Activated naive CD8-positive, alpha-beta T cell treated with anti-CD3 and anti-CD28 coated beads for 36 hours (primary cell): ENCODE results near the gene GOPC. TPM values are rescaled to one million over a fixed set of nuclear protein-coding genes. Genes with fewer than 3 reads are reported as not detected.
A peak's percentile ranks its signal among the peaks of the same experiment; 100 is the strongest.

ENCODE experiments used
- DNase-seq: peaks from one replicate; pipeline ENCODE4 v3.0.0; 2021
- H3K27ac Mint-ChIP-seq: one replicate; pipeline ENCODE4 v1.8.0; 2022; ENCODE audit warnings: mild to moderate bottlenecking, moderate library complexity, mixed read lengths
- H3K27me3 Mint-ChIP-seq: one replicate; pipeline ENCODE4 v1.8.0; 2022; ENCODE audit warnings: mild to moderate bottlenecking, mixed read lengths
- H3K36me3 Mint-ChIP-seq: one replicate; pipeline ENCODE4 v1.8.0; 2021; ENCODE audit warnings: mild to moderate bottlenecking, mixed read lengths
- H3K4me1 Mint-ChIP-seq: one replicate; pipeline ENCODE4 v1.8.0; 2021; ENCODE audit warnings: mixed read lengths
- H3K4me3 Mint-ChIP-seq: one replicate; pipeline ENCODE4 v1.8.0; 2022; ENCODE audit warnings: mild to moderate bottlenecking, moderate library complexity, mixed read lengths
- H3K9me3 Mint-ChIP-seq: one replicate; pipeline ENCODE4 v1.8.0; 2022; ENCODE audit warnings: mixed read lengths
- total RNA-seq, 2 experiments: library from RNA; stranded (reverse); gene quantifications; one replicate each; pipeline ENCODE4 v1.2.3, GENCODE V29; 2021

Gene GOPC
- total RNA-seq, 2 experiments from 2014 or later: 16.1 TPM

DNA sequence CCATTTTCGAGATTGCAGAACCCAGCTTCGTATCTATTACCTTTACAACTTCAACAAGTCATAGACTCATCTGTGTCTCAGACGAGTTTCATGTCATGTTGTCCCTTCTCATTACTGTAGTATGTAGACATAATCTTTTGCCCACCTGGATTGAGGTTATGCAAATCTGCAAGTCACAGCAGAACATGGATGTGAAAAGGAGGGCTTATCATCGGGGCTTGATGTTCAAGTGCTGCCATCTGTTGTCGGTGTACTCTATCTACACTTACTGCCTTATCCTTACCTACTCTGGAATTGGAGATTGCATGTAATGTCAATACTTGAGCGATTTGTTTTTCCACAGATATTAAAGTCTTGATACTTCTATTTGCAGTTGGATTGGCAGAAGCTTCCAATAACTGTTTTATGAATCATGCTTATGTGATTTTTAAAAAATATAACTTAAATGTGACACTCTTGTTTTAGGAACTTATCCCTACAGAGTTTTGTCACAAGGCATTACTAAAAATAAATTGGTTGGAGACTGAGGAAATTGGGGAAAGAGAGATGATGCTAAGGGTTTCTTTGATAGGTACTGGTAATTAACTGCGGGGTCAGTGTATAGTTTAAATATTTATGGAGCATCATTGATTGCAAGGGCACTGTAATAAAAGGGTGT is 3.0 kb upstream of the GOPC start:
- Mint-ChIP-seq H3K27ac (no peak overlapping the region), H3K9me3 (no peaks in the 10 kb centered on the region), H3K27me3 (no peaks in the 10 kb centered on the region), H3K4me3 (no peak overlapping the region), H3K36me3 (peaks cover 8% of the 10 kb centered on the region), H3K4me1 (peaks cover 17% of the 10 kb centered on the region)
- DNase-seq: peak; percentile 12

DNA sequence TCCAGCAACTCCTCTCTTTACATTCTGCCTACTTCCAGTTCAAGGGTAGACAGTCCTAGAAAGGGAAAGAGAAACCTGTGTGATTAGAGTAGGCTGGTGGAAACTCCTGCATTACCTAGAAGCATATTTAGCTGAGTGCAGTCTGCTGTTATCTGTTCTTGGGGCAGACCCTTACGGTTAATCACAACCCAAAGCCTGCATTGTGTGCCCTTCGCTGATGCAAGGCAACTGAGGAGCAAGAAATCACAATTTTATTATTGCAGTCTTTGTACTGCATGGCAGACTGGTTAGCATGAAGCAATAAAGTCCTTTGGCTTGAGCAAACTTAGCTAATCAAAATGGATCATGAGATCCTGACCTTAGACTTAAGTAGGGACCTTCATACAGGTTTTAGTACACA is 1.5 kb upstream of the GOPC start:
- Mint-ChIP-seq H3K4me1 (peaks cover 25% of the 10 kb centered on the region), H3K27ac (no peak overlapping the region), H3K4me3 (no peak overlapping the region), H3K36me3 (peaks cover 17% of the 10 kb centered on the region), H3K9me3 (no peaks in the 10 kb centered on the region), H3K27me3 (no peaks in the 10 kb centered on the region)
- DNase-seq: no peak

DNA sequence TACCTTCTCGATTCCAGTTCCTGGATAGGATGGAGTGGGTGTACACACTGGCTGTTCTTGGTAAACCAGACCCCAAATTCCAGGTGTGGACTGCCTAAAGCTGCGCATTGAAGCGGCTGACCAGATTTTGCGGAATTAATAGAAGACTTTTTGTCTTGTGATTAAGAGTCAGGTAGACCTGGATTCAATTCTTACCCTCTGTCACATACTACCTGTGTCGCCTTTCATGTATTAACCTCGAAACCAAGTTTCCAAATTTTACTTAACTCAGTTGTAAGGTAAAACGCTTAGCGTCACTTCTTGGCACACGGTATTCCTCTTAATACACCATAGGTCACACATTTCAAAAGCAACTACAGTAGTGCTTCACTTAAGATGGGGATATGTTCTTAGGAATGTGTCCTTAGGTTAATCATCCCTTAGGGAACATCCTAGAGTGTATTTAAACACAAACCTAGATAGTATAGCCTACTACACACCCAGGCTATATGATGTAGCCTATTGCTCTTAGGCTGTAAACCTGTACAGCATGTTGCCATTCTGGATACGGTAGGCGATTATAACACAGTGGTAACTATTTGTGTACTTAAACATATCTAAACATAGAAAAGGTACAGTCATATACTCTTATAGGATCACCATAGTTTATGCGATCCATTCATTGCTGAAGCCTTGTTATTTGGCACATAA is 733 bp upstream of the GOPC start:
- peaks cover 24% of the 10 kb centered on the region for H3K36me3 Mint-ChIP-seq
- H3K4me3 Mint-ChIP-seq: peak overlapping the region; percentile 99
- no peaks in the 10 kb centered on the region for H3K9me3 Mint-ChIP-seq
- no peaks in the 10 kb centered on the region for H3K27me3 Mint-ChIP-seq
- H3K27ac Mint-ChIP-seq: peak overlapping the region; percentile 99
- H3K4me1 Mint-ChIP-seq: peaks cover 31% of the 10 kb centered on the region
- DNase-seq: no peak

DNA sequence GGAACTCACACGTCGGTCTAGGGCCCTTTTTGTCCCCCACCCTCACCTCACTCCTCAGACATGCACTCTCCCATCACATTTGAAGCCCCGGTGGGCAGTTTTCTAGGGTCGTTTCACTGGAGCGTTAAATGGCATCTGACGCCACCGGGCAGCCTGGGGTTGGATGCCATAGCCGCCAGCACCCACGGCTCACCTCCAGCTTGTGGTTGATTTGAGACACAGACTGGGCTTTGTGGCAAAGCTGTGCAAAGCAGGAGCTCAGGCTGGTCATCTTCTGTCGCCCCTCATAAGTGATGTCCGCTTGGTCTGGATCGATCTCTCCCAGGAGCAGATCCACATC is 530 bp downstream of the GOPC start:
- peaks cover 31% of the 10 kb centered on the region for H3K4me1 Mint-ChIP-seq
- peak overlapping the region; percentile 99 for H3K27ac Mint-ChIP-seq
- peak; percentile 23 for DNase-seq
- H3K9me3 Mint-ChIP-seq: peaks cover 6% of the 10 kb centered on the region
- H3K4me3 Mint-ChIP-seq: peak overlapping the region; percentile 99
- H3K36me3 Mint-ChIP-seq: peaks cover 36% of the 10 kb centered on the region
- H3K27me3 Mint-ChIP-seq: no peaks in the 10 kb centered on the region

DNA sequence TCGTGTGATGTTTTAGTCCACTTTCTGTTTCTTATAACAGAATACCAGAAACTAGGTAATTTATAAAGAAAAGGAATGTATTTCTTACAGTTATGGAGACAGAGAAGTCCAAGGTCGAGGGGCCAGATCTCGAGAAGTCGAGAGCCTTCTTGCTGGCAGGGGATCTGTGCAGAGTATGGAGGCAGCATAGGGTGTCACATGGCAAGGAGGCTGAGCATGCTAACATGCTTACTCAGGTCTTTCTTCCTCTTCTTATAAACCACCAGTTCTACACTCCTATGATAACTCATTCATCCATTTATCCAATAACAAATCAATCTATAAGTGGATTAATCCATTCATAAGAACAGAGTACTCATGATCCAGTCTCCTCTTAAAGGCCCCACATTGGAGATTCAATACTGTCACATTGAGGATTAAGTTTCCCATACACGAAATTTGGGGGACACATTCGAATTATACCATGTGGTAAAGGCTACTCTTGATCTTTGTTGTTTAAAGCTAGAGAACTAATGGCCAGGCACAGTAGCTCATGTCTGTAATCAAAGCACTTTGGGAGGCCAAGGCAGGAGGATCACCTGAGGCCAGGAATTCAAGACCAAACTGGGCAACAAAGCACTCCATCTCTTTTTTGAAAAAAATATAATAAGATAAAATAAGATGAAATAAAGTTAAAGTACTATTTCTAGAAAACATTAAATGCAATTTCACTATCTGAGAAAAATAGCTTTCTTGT is 2.1 kb downstream of the GOPC start:
- H3K27ac Mint-ChIP-seq: no peak overlapping the region

DNA sequence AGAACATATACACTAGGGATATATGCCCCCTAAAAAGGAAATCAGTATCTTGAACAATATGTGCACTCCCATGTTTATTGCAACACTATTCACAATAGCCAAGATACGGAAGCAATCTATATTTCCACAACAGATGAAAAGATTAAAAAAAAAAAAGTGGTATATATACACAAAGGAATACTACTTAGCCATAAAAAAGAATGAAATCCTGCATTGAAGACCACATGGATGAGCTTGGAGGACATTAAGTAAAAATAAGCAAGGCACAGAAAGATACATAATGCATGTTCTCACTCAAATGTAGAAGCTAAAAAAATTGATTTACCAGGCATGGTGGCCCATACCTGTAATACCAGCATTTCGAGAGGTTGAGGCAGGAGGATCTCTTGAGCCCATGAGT is 4.6 kb downstream of the GOPC start:
- Mint-ChIP-seq H3K36me3 (peaks cover 49% of the 10 kb centered on the region), H3K4me3 (no peak overlapping the region), H3K27me3 (no peaks in the 10 kb centered on the region), H3K27ac (no peak overlapping the region), H3K9me3 (peaks cover 12% of the 10 kb centered on the region), H3K4me1 (peaks cover 27% of the 10 kb centered on the region)
- DNase-seq: no peak

More for the DNA sequence above, 2.1 kb downstream of the GOPC start:
- Mint-ChIP-seq H3K4me3 (peak overlapping the region; percentile 99), H3K36me3 (peaks cover 49% of the 10 kb centered on the region), H3K9me3 (peaks cover 12% of the 10 kb centered on the region), H3K27me3 (no peaks in the 10 kb centered on the region), H3K4me1 (peaks cover 34% of the 10 kb centered on the region)
- DNase-seq: no peak

DNA sequence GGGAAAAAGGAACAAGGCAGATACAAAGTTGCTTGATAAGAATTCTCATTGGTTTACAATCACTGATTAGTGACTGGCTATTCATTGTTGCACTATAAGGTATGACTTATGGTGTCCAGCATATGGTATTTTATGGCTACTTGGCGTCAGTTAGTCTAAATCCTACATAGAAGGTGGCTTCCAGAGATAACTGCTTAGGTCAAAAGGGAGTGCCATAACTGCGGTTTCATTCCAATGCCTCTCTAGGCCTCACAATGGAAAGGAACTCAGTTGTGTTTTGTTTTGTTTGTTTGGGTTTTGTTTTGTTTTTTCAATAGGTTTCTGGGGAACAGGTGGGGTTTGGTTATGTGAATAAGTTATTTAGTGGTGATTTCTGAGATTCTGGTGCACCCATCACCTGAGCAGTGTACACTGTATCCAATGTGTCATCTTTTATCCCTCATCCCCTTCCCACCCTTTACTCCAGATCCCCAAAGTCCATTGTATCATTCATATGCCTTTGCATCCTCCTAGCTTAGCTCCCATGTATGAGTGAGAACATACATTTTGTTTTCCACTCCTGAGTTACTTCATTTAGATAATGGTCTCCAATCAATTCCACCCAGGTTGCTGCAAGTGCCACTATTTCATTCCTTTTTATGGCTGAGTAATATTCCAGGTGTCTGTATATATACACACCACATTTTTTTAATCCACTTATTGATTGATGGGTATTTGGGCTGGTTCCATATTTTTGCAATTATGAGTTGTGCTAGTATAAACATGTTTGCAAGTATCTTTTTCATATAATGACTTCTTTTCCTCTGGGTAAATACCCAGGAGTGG is 7.0 kb downstream of the GOPC start:
- Mint-ChIP-seq H3K36me3 (peaks cover 44% of the 10 kb centered on the region), H3K27me3 (no peaks in the 10 kb centered on the region), H3K4me3 (no peak overlapping the region), H3K27ac (no peak overlapping the region), H3K4me1 (peaks cover 27% of the 10 kb centered on the region), H3K9me3 (peaks cover 12% of the 10 kb centered on the region)
- DNase-seq: no peak

DNA sequence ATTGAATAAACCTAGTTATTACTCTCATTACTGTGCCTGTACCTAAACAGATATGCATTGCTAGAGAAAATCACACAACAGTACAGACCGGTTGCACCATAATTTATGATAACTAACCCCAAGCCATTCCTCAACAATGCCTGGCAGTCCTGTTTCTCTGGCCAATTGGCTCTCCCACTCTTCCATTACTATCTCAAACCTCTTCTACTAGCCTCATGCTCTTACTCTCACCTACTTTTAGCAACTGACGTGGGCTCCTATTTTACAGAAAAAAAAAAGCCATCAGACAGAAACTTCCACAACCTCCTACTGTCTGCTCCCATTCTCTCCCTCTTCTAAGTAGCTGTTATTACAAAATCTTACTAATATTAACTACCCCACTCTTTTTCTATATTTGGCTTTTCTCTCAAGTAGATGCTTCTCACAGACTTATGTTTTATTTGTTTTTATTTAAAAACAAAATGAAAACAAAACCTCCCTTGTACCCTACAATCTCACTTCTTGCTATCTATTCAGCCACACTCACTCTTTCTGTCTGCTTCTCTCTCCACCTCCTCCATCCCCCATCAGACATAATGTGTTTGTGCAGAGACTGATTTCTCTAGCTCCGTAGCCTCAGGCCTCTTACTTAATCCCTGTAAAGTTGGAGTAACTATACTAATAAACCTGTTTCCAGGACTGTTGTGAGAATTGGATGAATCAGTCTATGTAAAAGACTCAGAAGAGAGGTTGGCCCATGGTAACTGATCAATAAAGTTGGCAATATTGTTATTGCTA is 9.1 kb downstream of the GOPC start:
- Mint-ChIP-seq H3K27ac (no peak overlapping the region), H3K4me1 (peaks cover 17% of the 10 kb centered on the region), H3K4me3 (no peak overlapping the region), H3K9me3 (peaks cover 12% of the 10 kb centered on the region), H3K27me3 (no peaks in the 10 kb centered on the region), H3K36me3 (peaks cover 37% of the 10 kb centered on the region)
- DNase-seq: no peak

DNA sequence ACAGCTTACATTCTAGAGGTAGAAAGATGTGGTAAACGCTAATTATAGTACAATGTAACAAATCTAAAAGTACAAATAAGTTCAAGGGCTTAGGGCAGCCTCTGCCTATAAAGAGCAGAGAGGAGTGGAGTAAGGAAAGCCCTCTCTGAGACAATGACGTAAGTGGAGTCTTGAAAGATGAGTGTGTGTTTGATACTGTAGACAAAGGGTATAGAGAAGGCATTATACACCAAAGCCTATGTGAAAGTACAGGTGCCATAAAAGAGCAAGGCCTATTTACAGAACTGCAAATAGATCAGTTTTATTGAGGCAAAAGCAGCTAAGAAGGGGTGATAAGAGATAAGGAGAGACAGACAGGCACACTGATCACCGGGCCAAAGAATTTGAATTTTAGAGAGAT is 10.9 kb downstream of the GOPC start:
- Mint-ChIP-seq H3K27ac (no peak overlapping the region), H3K4me3 (no peak overlapping the region), H3K27me3 (no peaks in the 10 kb centered on the region), H3K4me1 (peaks cover 22% of the 10 kb centered on the region), H3K36me3 (peaks cover 25% of the 10 kb centered on the region), H3K9me3 (peaks cover 7% of the 10 kb centered on the region)
- no peak for DNase-seq

DNA sequence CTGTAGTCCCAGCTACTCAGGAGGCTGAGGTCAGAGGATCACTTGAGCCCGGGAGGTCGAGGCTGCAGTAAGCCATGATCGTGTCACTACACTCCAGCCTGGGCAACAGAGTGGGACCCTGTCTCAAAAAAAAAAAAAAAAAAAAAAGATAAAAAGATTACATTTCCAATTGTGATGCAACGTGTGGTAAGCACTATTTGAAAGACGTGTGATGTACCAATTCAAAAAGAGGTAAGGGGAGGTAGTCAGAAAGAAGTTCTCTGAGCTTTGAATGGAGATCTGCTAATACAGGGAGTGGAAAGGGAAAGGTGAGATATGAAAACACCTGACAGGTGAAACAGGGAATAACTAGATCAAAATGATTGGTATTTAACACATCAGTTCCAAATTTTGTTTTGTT is 11.9 kb downstream of the GOPC start:
- Mint-ChIP-seq H3K27ac (no peak overlapping the region), H3K4me3 (no peak overlapping the region), H3K36me3 (peaks cover 18% of the 10 kb centered on the region), H3K4me1 (peaks cover 22% of the 10 kb centered on the region), H3K27me3 (no peaks in the 10 kb centered on the region), H3K9me3 (peaks cover 2% of the 10 kb centered on the region)
- DNase-seq: no peak

DNA sequence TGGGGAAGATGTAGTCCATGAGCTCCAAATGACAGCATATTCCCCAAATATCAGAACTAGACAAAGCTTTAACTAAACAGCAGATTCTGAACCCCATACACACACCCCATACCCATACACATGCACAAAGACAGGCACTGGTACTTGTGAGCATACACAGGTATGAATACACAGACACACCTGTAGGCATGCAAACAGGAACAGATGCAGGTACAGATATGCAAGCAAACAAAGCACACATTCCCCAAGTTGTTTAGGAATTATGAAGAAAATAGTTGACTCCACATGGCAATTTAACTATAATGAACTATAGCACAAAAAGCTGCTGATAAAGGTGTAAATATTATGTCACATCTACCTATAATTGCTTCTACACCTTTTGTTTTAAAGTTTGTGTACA is 16.7 kb downstream of the GOPC start:
- DNase-seq: no peak
- Mint-ChIP-seq H3K9me3 (peaks cover 2% of the 10 kb centered on the region), H3K4me1 (peaks cover 24% of the 10 kb centered on the region), H3K27ac (no peak overlapping the region), H3K36me3 (peaks cover 39% of the 10 kb centered on the region), H3K27me3 (no peaks in the 10 kb centered on the region), H3K4me3 (no peak overlapping the region)

DNA sequence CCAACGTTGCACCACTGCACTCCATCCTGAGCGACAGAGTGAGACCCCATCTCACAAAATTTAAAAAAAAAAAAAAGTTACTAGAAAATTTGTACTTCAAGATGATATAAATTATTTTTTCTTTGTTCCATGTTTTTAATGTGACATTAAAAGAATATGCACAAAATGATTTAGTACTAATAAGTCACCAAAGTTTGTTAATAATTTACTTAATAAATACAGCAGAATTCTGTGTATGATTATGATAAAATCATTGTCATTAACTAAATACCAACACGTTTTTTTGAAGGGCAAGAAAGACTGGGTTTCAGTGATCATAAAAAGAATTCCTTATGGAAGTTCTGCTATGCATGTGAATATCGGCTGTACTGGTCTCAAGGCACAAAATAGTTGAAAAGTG is 28.1 kb downstream of the GOPC start:
- no peaks in the 10 kb centered on the region for H3K27me3 Mint-ChIP-seq

DNA sequence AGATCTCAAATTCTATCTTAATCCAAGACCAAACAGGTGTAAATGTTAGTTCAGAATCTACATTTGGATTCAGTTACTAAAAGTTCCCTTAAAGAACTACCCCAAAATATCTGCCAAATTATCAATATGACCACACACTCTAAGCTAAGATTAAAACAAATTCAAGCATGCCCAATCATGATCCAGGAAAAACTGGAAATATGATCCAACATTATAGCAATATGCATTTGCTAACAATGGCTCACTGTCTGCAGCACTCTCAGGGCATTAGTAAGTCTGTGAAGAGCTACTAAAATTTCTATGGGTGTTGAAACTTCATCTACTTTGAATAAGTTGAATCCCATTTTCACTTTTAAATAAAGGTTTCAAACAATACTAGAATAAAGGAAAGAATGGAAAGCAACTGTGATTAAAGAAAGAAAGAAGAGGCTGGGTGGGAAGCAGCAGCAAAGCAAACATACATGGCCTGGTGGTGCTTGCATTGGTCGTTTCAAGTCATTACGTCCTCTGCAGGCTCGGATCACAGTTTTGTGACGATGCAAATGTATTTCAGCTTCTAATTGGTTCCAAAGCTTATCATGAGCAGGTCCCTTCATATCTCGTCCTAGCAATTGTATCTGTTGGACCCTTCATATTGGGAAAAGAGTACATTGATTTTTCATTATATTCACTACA is 29.2 kb downstream of the GOPC start:
- Mint-ChIP-seq H3K27ac (no peak overlapping the region), H3K4me3 (no peak overlapping the region), H3K9me3 (no peaks in the 10 kb centered on the region), H3K4me1 (peaks cover 4% of the 10 kb centered on the region), H3K36me3 (peaks cover 10% of the 10 kb centered on the region), H3K27me3 (no peaks in the 10 kb centered on the region)
- DNase-seq: no peak

More for the DNA sequence above, 28.1 kb downstream of the GOPC start:
- no peak for DNase-seq
- no peaks in the 10 kb centered on the region for H3K9me3 Mint-ChIP-seq
- H3K4me3 Mint-ChIP-seq: no peak overlapping the region
- peaks cover 9% of the 10 kb centered on the region for H3K4me1 Mint-ChIP-seq
- H3K36me3 Mint-ChIP-seq: peaks cover 5% of the 10 kb centered on the region
- no peak overlapping the region for H3K27ac Mint-ChIP-seq

DNA sequence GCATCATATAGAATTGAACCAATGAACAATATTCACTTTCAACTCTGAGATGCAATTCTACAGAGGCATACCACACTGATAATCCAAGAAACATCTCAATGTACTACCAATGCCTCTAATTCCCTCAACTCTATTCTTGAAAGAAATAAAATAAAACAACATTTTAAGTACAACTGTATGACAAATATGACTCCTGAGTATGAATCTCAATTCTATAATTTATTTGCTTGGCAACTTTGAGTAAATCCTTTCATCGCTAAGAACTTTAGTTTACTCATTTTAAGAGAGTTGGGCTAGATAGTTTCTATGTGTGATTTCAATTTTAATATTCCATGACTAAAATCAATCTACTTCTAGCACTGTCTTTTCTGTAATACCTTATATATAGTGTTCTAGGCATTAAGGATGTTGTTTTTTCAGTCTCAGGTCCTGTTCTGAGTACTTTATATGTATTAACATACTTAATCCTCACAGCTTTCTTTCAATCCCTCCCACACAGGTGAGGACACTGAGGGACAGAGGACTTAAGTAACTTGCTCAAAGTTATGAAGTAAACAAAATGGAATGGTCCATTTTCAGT is 33.4 kb downstream of the GOPC start:
- peaks cover 1% of the 10 kb centered on the region for H3K4me1 Mint-ChIP-seq
- H3K36me3 Mint-ChIP-seq: peaks cover 13% of the 10 kb centered on the region
- no peaks in the 10 kb centered on the region for H3K9me3 Mint-ChIP-seq
- DNase-seq: no peak
- no peaks in the 10 kb centered on the region for H3K27me3 Mint-ChIP-seq
- H3K27ac Mint-ChIP-seq: no peak overlapping the region
- H3K4me3 Mint-ChIP-seq: no peak overlapping the region
